Stomach (tissue), 9 donors: ENCODE results near the gene COA1. TPM values are rescaled to one million over a fixed set of nuclear protein-coding genes. Genes with fewer than 3 reads are reported as not detected.
"Not testable (repeated sequence)": the region's sequence is repeated elsewhere in the genome, so short reads cannot be mapped to it uniquely, and the experiment has no call there.

Experiments
- DNase-seq, 2 donors: peaks; one replicate each; pipeline versions ENCODE4 v3.0.0 to v3.0.0-alpha.2; 2013 to 2019
- H3K27ac ChIP-seq, 5 donors: fragments of 200-600 bp in 4 of 5; sonication (generic) in 4 of 5; one replicate each; pipeline ENCODE4 v1.5.1; 2013 to 2019; ENCODE audit warnings: mild to moderate bottlenecking in 1 of 5, moderate library complexity in 1 of 5
- H3K27me3 ChIP-seq, 3 donors: fragments of 200-600 bp; sonication (generic); one replicate each; pipeline ENCODE4 v1.5.1; 2017 to 2019; ENCODE audit warnings: mixed run types in 1 of 3
- H3K36me3 ChIP-seq, 4 donors: fragments of 200-600 bp; sonication (generic); 1 replicate in 3 of 4; 2 replicates in 1 of 4; pipeline ENCODE4 v1.5.1; 2016 to 2019
- H3K4me1 ChIP-seq, 4 donors: fragments of 200-600 bp; sonication (generic); one replicate each; pipeline ENCODE4 v1.5.1; 2016 to 2019
- H3K4me3 ChIP-seq, 4 donors: fragments of 200-600 bp; sonication (generic) in 3 of 4; one replicate each; pipeline ENCODE4 v1.5.1; 2016 to 2019; ENCODE audit warnings: mild to moderate bottlenecking in 1 of 4
- H3K9me3 ChIP-seq, 4 donors: fragments of 200-600 bp; sonication (generic); one replicate each; pipeline ENCODE4 v1.5.1; 2016 to 2019
- EP300 ChIP-seq: sonication (generic); formaldehyde crosslinking; IDR thresholded peaks from one replicate; pipeline ENCODE4 v1.6.1; 2017; ENCODE audit warnings: antibody characterized with exemption
- POLR2A ChIP-seq, 4 donors: fragments of 450-650 bp; IDR thresholded peaks; one replicate each; pipeline ENCODE4 v1.6.1; 2016; ENCODE audit warnings: antibody characterized with exemption in 4 of 4, control low read depth in 2 of 4, mild to moderate bottlenecking in 1 of 4, moderate library complexity in 1 of 4
- POLR2AphosphoS5 ChIP-seq, 3 donors: sonication (generic); formaldehyde crosslinking; IDR thresholded peaks; one replicate each; pipeline ENCODE4 v1.6.1; 2016; ENCODE audit warnings: antibody characterized with exemption in 3 of 3
- WGBS, 5 donors: extraction: QIAGEN DNeasy Blood & Tissue Kit in 3 of 5; methylation state at CpG; one replicate each; pipeline versions ENCODE4 v1.1.5 to v1.1.7; 2013 to 2018; 5-methylcytosine and 5-hydroxymethylcytosine counted together
- intact Hi-C: fragments of 100-400 bp; cut with DNase I; formaldehyde crosslinking; loops from one replicate; pipeline ENCODE4 v1.15.1; 2023; ENCODE audit warnings: low total_unique reads
- polyA plus RNA-seq, 3 donors: library from polyadenylated mRNA; stranded (reverse); fragments of 200-250 nt; gene quantifications; one replicate each; pipeline ENCODE4 v1.2.3, GENCODE V29; 2013
- total RNA-seq, 5 donors: library from RNA; depleted of rRNA; stranded (reverse); fragments of >200 nt; gene quantifications; one replicate each; pipeline versions ENCODE4 v1.1.0 to v1.2.3, GENCODE V29; 2014 to 2016
- TF ChIP-seq, protein P1 (sequence below), 7 experiments: fragments of 450-650 bp in 4 of 7; fragments of 200-600 bp in 3 of 7; sonication (generic) in 3 of 7; IDR thresholded peaks; one replicate each; pipeline ENCODE4 v1.5.1; 2016 to 2019; ENCODE audit warnings: antibody characterized with exemption in 7 of 7, control low read depth in 2 of 7, mild to moderate bottlenecking in 1 of 7
- donor health status: healthy with polysubstance abuse.
- donor health status: Bipolar disorder and iron deficiency.
- donor health status: healthy.

COA1 gene
- total and polyA plus RNA-seq, 8 donors = 13.9 to 184 (median 69.9) TPM

GRCh38 chr7:43711503-43711902 lies 17.8 kb downstream of the COA1 start:
- Histone ChIP-seq H3K4me1 (peaks cover 0 to 6% (median 0%) of the 10 kb centered on the region in 4 donors), H3K36me3 (peaks cover 0 to 4% (median 0%) of the 10 kb centered on the region in 4 donors), H3K27me3 (no peaks in the 10 kb centered on the region), H3K27ac (no peak overlapping the region), H3K4me3 (no peak overlapping the region), H3K9me3 (no peaks in the 10 kb centered on the region)
- intact Hi-C loops = no loop called here
- TF ChIP-seq EP300 = no peak
- no peak for TF ChIP-seq POLR2AphosphoS5 (IDR thresholded peaks at IDR 0.05)
- TF ChIP-seq POLR2A (IDR thresholded peaks at IDR 0.05) = no peak
- TF ChIP-seq, protein P1, sequence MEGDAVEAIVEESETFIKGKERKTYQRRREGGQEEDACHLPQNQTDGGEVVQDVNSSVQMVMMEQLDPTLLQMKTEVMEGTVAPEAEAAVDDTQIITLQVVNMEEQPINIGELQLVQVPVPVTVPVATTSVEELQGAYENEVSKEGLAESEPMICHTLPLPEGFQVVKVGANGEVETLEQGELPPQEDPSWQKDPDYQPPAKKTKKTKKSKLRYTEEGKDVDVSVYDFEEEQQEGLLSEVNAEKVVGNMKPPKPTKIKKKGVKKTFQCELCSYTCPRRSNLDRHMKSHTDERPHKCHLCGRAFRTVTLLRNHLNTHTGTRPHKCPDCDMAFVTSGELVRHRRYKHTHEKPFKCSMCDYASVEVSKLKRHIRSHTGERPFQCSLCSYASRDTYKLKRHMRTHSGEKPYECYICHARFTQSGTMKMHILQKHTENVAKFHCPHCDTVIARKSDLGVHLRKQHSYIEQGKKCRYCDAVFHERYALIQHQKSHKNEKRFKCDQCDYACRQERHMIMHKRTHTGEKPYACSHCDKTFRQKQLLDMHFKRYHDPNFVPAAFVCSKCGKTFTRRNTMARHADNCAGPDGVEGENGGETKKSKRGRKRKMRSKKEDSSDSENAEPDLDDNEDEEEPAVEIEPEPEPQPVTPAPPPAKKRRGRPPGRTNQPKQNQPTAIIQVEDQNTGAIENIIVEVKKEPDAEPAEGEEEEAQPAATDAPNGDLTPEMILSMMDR (IDR thresholded peaks at IDR 0.05) = no peak
- 87 to 100% (median 94%) methylated on average over 1 of the region's 1 CpG for WGBS, 5 donors
- DNase-seq = no peak

DNA sequence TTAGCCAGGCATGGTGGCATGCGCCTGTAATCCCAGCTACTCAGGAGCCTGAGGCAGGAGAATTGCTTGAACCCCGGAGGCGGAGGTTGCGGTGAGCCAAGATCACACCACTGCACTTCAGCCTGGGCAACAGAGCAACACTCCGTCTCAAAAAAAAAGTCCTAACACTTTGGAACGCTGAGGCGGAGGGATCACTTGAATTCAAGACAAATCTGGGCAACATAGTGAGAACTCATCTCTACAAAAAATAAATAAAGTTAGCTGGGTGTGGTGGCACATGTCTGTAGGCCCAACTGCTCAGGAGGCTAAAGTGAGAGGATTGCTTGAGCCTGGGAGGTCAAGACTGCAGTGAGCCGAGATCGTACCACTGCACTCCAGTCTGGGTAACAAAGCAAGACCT lies 21.3 kb downstream of the COA1 start:
- intact Hi-C loops = not testable (repeated sequence)

GRCh38 chr7:43703573-43703972 lies 25.8 kb downstream of the COA1 start:
- H3K9me3 ChIP-seq = no peaks in the 10 kb centered on the region
- H3K27me3 ChIP-seq = no peaks in the 10 kb centered on the region
- TF ChIP-seq POLR2AphosphoS5 (IDR thresholded peaks at IDR 0.05) = no peak
- DNase-seq = no peak
- 80 to 96% (median 92%) methylated on average over 1 of the region's 1 CpG for WGBS, 5 donors
- peaks cover 4 to 11% (median 7%) of the 10 kb centered on the region in 4 donors for H3K36me3 ChIP-seq
- no peak overlapping the region for H3K27ac ChIP-seq
- H3K4me1 ChIP-seq = peaks cover 0 to 18% (median 4%) of the 10 kb centered on the region in 4 donors
- H3K4me3 ChIP-seq = no peak overlapping the region
- intact Hi-C loops = no loop called here

More for the DNA sequence above, 21.3 kb downstream of the COA1 start:
- WGBS, 5 donors = 97 to 99% (median 98%) methylated on average over 9 of the region's 9 CpGs
- H3K36me3 ChIP-seq = peaks cover 4 to 11% (median 7%) of the 10 kb centered on the region in 4 donors
- H3K27ac ChIP-seq, H3K4me1 ChIP-seq, H3K9me3 ChIP-seq, DNase-seq, H3K27me3 ChIP-seq, H3K4me3 ChIP-seq: not testable (repeated sequence)

DNA sequence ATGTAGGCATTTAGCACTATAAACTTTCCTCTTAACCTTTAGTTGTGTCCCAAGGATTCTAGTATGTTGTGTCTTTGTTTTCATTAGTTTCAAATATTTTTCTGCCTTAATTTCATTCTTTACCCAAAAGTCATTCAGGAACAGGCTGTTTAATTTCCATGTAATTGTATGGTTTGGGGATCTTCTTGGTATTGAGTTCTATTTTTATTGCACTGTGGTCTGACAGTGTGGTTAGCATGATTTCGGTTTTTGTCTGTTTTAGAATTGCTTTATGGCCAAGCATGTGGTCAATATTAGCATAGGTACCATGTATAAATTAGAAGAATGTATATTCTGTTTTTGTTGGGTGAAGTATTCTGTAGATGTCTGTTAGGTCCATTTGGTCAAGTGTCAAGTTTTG lies 26.3 kb downstream of the COA1 start:
- TF ChIP-seq, protein P1 (IDR thresholded peaks at IDR 0.05) = no peak
- no peak for TF ChIP-seq POLR2AphosphoS5 (IDR thresholded peaks at IDR 0.05)
- TF ChIP-seq POLR2A (IDR thresholded peaks at IDR 0.05) = no peak
- no peak for TF ChIP-seq EP300
- intact Hi-C loops = no loop called here
- Histone ChIP-seq H3K27ac (no peak overlapping the region), H3K4me3 (no peak overlapping the region), H3K27me3 (no peaks in the 10 kb centered on the region), H3K9me3 (no peaks in the 10 kb centered on the region), H3K4me1 (peaks cover 0 to 23% (median 4%) of the 10 kb centered on the region in 4 donors), H3K36me3 (peaks cover 4 to 11% (median 7%) of the 10 kb centered on the region in 4 donors)
- DNase-seq = no peak
- WGBS, 5 donors = 65 to 84% (median 73%) methylated on average over 1 of the region's 1 CpG

DNA sequence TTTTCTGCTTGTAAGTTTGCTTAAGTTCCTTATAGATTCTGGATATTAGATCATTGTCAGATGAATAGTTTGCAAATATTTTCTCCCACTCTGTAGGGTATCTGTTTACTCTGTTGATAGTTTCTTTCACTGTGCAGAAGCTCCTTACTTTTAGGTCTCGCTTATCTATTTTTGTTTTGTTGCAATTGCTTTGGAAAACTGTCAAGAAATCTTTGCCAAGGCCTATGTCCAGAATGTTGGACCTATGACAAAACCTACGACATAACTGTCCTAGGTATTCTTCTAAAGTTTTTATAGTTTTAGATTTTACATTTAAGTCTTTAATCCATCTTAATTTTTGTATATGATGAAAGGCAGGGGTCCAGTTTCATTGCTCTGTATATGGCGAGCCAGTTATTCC lies 27.4 kb downstream of the COA1 start:
- H3K4me1 ChIP-seq = peaks cover 0 to 31% (median 4%) of the 10 kb centered on the region in 4 donors
- H3K27me3 ChIP-seq = no peaks in the 10 kb centered on the region
- no peak for DNase-seq
- 68 to 79% (median 70%) methylated on average over 3 of the region's 3 CpGs for WGBS, 5 donors
- TF ChIP-seq EP300 (no peak), POLR2A (IDR thresholded peaks at IDR 0.05) (no peak), POLR2AphosphoS5 (IDR thresholded peaks at IDR 0.05) (no peak)
- TF ChIP-seq, protein P1 (IDR thresholded peaks at IDR 0.05) = no peak
- peaks cover 4 to 11% (median 7%) of the 10 kb centered on the region in 4 donors for H3K36me3 ChIP-seq
- no peaks in the 10 kb centered on the region for H3K9me3 ChIP-seq
- intact Hi-C loops = no loop called here
- H3K4me3 ChIP-seq = no peak overlapping the region
- H3K27ac ChIP-seq = no peak overlapping the region
